ENCODE results near the gene CPNE6.
A peak's percentile ranks its signal among the peaks of the same experiment; 100 is the strongest.

The CPNE6 gene

GRCh38 chr14:24051789-24052655 lies 19.3 kb upstream of the CPNE6 start, which contains the start of gene CARMIL3:
CARMIL3 (plus strand) TSS chr14:24052009; CDS start chr14:24052154, 145 bp downstream.
- peaks cover 67% of the 10 kb centered on the region for H3K27me3 Mint-ChIP-seq (ENCODE audit: low read depth, poor library complexity)
- H3K4me1 Mint-ChIP-seq = peaks cover 16% of the 10 kb centered on the region
- no peaks in the 10 kb centered on the region for H3K9me3 Mint-ChIP-seq
- peak within 1 kb of the TSS; percentile 83 for H3K4me3 Mint-ChIP-seq
- no peak for TF ChIP-seq CTCF (IDR thresholded peaks at IDR 0.05)
- no peaks in the 10 kb centered on the region for H3K36me3 Mint-ChIP-seq (ENCODE audit: low read depth)
- peak; percentile 86 for DNase-seq
- no peak within 1 kb of the TSS for H3K27ac Mint-ChIP-seq

GRCh38 chr14:24052656-24053547 lies 18.5 kb upstream of the CPNE6 start:
- Mint-ChIP-seq H3K4me3 (peak overlapping the region; percentile 76), H3K9me3 (no peaks in the 10 kb centered on the region), H3K27ac (no peak overlapping the region), H3K27me3 (ENCODE audit: low read depth, poor library complexity) (peaks cover 61% of the 10 kb centered on the region), H3K4me1 (peaks cover 20% of the 10 kb centered on the region), H3K36me3 (ENCODE audit: low read depth) (no peaks in the 10 kb centered on the region)
- no peak for TF ChIP-seq CTCF (IDR thresholded peaks at IDR 0.05)
- no peak for DNase-seq

GRCh38 chr14:24053548-24054323 lies 17.6 kb upstream of the CPNE6 start:
- H3K36me3 Mint-ChIP-seq (ENCODE audit: low read depth) = no peaks in the 10 kb centered on the region
- H3K27ac Mint-ChIP-seq = no peak overlapping the region
- H3K27me3 Mint-ChIP-seq (ENCODE audit: low read depth, poor library complexity) = peaks cover 54% of the 10 kb centered on the region
- no peak for TF ChIP-seq CTCF (IDR thresholded peaks at IDR 0.05)
- DNase-seq = no peak
- H3K4me3 Mint-ChIP-seq = peak overlapping the region; percentile 76
- H3K9me3 Mint-ChIP-seq = no peaks in the 10 kb centered on the region
- H3K4me1 Mint-ChIP-seq = peaks cover 28% of the 10 kb centered on the region

- Mint-ChIP-seq H3K27ac (no peak overlapping the region), H3K36me3 (ENCODE audit: low read depth) (no peaks in the 10 kb centered on the region), H3K27me3 (ENCODE audit: low read depth, poor library complexity) (peaks cover 48% of the 10 kb centered on the region), H3K4me1 (peaks cover 34% of the 10 kb centered on the region), H3K4me3 (no peak overlapping the region), H3K9me3 (no peaks in the 10 kb centered on the region)
- DNase-seq = no peak
- no peak for TF ChIP-seq CTCF (IDR thresholded peaks at IDR 0.05)
Observed at GRCh38 chr14:24054324-24054641, 17.1 kb upstream of the CPNE6 start.

GRCh38 chr14:24054646-24055045 lies 16.7 kb upstream of the CPNE6 start:
- H3K27ac Mint-ChIP-seq = no peak overlapping the region
- H3K9me3 Mint-ChIP-seq = no peaks in the 10 kb centered on the region
- DNase-seq = no peak
- H3K27me3 Mint-ChIP-seq (ENCODE audit: low read depth, poor library complexity) = peaks cover 45% of the 10 kb centered on the region
- no peak overlapping the region for H3K4me3 Mint-ChIP-seq
- TF ChIP-seq CTCF (IDR thresholded peaks at IDR 0.05) = no peak
- H3K36me3 Mint-ChIP-seq (ENCODE audit: low read depth) = no peaks in the 10 kb centered on the region
- H3K4me1 Mint-ChIP-seq = peaks cover 37% of the 10 kb centered on the region
